Measurements from ENCODE around the gene OGFR. TPM values are rescaled to one million over a fixed set of nuclear protein-coding genes. Genes with fewer than 3 reads are reported as not detected.

Gene OGFR
- total RNA-seq, 1 experiment from 2014 or later: 80.1 TPM

DNA sequence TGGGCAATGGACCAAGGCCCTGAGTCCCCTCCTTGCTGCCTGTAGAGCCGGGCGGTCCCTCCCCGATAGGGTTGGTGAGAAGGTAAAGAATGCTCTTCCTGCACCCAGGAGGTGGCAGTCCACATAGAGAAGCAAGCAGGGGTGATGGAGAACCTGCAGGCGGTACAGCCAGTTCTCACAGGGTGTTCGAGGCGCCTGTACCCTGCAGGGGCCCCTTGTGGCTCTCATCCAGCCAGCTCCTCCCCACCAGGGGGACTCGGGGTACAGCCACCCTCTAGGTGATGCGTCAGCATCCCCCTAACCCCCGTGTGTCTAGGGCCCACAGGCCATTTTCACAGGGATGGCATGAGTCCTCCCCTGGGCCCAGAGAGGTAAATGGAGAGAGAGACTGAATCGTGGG is 7.1 kb downstream of the OGFR start:
- CTCF ChIA-PET: interaction anchor here (0.7 kb wide), 1 partner anchor 146 kb away, joined by 10 read pairs; no protein-coding TSS in a partner anchor
- H3K36me3 Mint-ChIP-seq (ENCODE audit: insufficient read depth, unreplicated experiment): peaks cover 78% of the 10 kb centered on the region
- intact Hi-C loops (cut with micrococcal nuclease; ENCODE audit: unreplicated experiment): no loop called here

DNA sequence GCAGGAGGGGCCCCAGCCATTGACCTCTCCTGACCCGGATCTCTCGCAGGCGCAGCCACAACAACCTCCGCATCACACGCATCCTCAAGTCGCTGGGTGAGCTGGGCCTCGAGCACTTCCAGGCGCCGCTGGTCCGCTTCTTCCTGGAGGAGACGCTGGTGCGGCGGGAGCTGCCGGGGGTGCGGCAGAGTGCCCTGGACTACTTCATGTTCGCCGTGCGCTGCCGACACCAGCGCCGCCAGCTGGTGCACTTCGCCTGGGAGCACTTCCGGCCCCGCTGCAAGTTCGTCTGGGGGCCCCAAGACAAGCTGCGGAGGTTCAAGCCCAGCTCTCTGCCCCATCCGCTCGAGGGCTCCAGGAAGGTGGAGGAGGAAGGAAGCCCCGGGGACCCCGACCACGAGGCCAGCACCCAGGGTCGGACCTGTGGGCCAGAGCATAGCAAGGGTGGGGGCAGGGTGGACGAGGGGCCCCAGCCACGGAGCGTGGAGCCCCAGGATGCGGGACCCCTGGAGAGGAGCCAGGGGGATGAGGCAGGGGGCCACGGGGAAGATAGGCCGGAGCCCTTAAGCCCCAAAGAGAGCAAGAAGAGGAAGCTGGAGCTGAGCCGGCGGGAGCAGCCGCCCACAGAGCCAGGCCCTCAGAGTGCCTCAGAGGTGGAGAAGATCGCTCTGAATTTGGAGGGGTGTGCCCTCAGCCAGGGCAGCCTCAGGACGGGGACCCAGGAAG is 7.7 kb downstream of the OGFR start:
- BruUV-seq (replicated peaks): no TSS peak
- Mint-ChIP-seq H3K9me3 (ENCODE audit: low read depth, unreplicated experiment) (no peaks in the 10 kb centered on the region), H3K27ac (ENCODE audit: unreplicated experiment) (no peak overlapping the region), H3K36me3 (ENCODE audit: insufficient read depth, unreplicated experiment) (peaks cover 74% of the 10 kb centered on the region), H3K4me1 (ENCODE audit: low read depth, unreplicated experiment) (peaks cover 5% of the 10 kb centered on the region), H3K4me3 (ENCODE audit: low read depth, unreplicated experiment) (peak overlapping the region; percentile 39), H3K27me3 (ENCODE audit: unreplicated experiment) (peaks cover 23% of the 10 kb centered on the region)
- CTCF ChIA-PET: interaction anchor here (0.7 to 1.1 kb wide), 2 partner anchors 10 to 146 kb away, joined by 3 to 10 read pairs; no protein-coding TSS in a partner anchor
- intact Hi-C loops (cut with micrococcal nuclease; ENCODE audit: unreplicated experiment): no loop called here
- TF ChIP-seq, protein P1, sequence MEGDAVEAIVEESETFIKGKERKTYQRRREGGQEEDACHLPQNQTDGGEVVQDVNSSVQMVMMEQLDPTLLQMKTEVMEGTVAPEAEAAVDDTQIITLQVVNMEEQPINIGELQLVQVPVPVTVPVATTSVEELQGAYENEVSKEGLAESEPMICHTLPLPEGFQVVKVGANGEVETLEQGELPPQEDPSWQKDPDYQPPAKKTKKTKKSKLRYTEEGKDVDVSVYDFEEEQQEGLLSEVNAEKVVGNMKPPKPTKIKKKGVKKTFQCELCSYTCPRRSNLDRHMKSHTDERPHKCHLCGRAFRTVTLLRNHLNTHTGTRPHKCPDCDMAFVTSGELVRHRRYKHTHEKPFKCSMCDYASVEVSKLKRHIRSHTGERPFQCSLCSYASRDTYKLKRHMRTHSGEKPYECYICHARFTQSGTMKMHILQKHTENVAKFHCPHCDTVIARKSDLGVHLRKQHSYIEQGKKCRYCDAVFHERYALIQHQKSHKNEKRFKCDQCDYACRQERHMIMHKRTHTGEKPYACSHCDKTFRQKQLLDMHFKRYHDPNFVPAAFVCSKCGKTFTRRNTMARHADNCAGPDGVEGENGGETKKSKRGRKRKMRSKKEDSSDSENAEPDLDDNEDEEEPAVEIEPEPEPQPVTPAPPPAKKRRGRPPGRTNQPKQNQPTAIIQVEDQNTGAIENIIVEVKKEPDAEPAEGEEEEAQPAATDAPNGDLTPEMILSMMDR (IDR thresholded peaks at IDR 0.05; ENCODE audit: unreplicated experiment): no peak
- DNase-seq: no peak

More for the DNA sequence above, 7.1 kb downstream of the OGFR start:
- Mint-ChIP-seq H3K27ac (ENCODE audit: unreplicated experiment) (no peak overlapping the region), H3K4me1 (ENCODE audit: low read depth, unreplicated experiment) (peaks cover 11% of the 10 kb centered on the region), H3K4me3 (ENCODE audit: low read depth, unreplicated experiment) (no peak overlapping the region), H3K9me3 (ENCODE audit: low read depth, unreplicated experiment) (no peaks in the 10 kb centered on the region), H3K27me3 (ENCODE audit: unreplicated experiment) (peaks cover 23% of the 10 kb centered on the region)
- TF ChIP-seq, protein P1 (IDR thresholded peaks at IDR 0.05; ENCODE audit: unreplicated experiment): no peak
- no peak for DNase-seq
- BruUV-seq (replicated peaks): no TSS peak

DNA sequence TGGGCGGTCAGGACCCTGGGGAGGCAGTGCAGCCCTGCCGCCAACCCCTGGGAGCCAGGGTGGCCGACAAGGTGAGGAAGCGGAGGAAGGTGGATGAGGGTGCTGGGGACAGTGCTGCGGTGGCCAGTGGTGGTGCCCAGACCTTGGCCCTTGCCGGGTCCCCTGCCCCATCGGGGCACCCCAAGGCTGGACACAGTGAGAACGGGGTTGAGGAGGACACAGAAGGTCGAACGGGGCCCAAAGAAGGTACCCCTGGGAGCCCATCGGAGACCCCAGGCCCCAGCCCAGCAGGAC is 8.2 kb downstream of the OGFR start:
- H3K9me3 Mint-ChIP-seq (ENCODE audit: low read depth, unreplicated experiment): no peaks in the 10 kb centered on the region
- H3K27ac Mint-ChIP-seq (ENCODE audit: unreplicated experiment): no peak overlapping the region
- TF ChIP-seq, protein P1 (IDR thresholded peaks at IDR 0.05; ENCODE audit: unreplicated experiment): no peak
- CTCF ChIA-PET: interaction anchor here (1.1 kb wide), 1 partner anchor 10 kb away, joined by 3 read pairs; no protein-coding TSS in a partner anchor
- BruUV-seq (replicated peaks): TSS peak; percentile 18
- peaks cover 69% of the 10 kb centered on the region for H3K36me3 Mint-ChIP-seq (ENCODE audit: insufficient read depth, unreplicated experiment)
- peaks cover 23% of the 10 kb centered on the region for H3K27me3 Mint-ChIP-seq (ENCODE audit: unreplicated experiment)
- H3K4me3 Mint-ChIP-seq (ENCODE audit: low read depth, unreplicated experiment): peak overlapping the region; percentile 39
- no peak for DNase-seq
- intact Hi-C loops (cut with micrococcal nuclease; ENCODE audit: unreplicated experiment): no loop called here
- no peaks in the 10 kb centered on the region for H3K4me1 Mint-ChIP-seq (ENCODE audit: low read depth, unreplicated experiment)

DNA sequence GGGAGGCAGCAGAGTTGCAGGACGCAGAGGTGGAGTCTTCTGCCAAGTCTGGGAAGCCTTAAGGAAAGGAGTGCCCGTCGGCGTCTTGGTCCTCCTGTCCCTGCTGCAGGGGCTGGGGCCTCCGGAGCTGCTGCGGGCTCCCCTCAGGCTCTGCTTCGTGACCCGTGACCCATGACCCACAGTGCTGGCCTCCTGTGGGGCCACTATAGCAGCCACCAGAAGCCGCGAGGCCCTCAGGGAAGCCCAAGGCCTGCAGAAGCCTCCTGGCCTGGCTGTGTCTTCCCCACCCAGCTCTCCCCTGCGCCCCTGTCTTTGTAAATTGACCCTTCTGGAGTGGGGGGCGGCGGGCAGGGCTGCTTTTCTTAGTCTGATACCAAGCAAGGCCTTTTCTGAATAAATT is 9.0 kb downstream of the OGFR start:
- H3K27ac Mint-ChIP-seq (ENCODE audit: unreplicated experiment): no peak overlapping the region
- BruUV-seq (replicated peaks): no TSS peak
- peaks cover 23% of the 10 kb centered on the region for H3K27me3 Mint-ChIP-seq (ENCODE audit: unreplicated experiment)
- intact Hi-C loops (cut with micrococcal nuclease; ENCODE audit: unreplicated experiment): no loop called here
- H3K4me3 Mint-ChIP-seq (ENCODE audit: low read depth, unreplicated experiment): no peak overlapping the region
- H3K4me1 Mint-ChIP-seq (ENCODE audit: low read depth, unreplicated experiment): peaks cover 5% of the 10 kb centered on the region
- CTCF ChIA-PET: no interaction called here
- TF ChIP-seq, protein P1 (IDR thresholded peaks at IDR 0.05; ENCODE audit: unreplicated experiment): no peak
- no peak for DNase-seq
- H3K9me3 Mint-ChIP-seq (ENCODE audit: low read depth, unreplicated experiment): no peaks in the 10 kb centered on the region
- peaks cover 62% of the 10 kb centered on the region for H3K36me3 Mint-ChIP-seq (ENCODE audit: insufficient read depth, unreplicated experiment)

All from Calu3 (cell line).